Neuron (in vitro differentiated cells): Measurements from ENCODE around the gene PCNX1.

Source experiments
- H2AFZ ChIP-seq: one replicate; pipeline ENCODE4 v1.6.1; 2013; ENCODE audit warnings: low read depth, mild to moderate bottlenecking, inconsistent platforms, low read length, moderate library complexity
- H3K27me3 ChIP-seq: one replicate; pipeline ENCODE4 v1.6.1; 2013; ENCODE audit warnings: low read length; ENCODE audit not compliant: insufficient read depth
- H3K36me3 ChIP-seq: one replicate; pipeline ENCODE4 v1.6.1; 2013; ENCODE audit warnings: low read length; ENCODE audit not compliant: insufficient read depth
- H3K4me1 ChIP-seq: one replicate; pipeline ENCODE4 v1.6.1; 2013; ENCODE audit warnings: low read length; ENCODE audit not compliant: insufficient read depth
- H3K4me3 ChIP-seq: 2 replicates; pipeline ENCODE4 v1.5.1; 2013; ENCODE audit warnings: mild to moderate bottlenecking, low read length, moderate library complexity
- H3K9me3 ChIP-seq: one replicate; pipeline ENCODE4 v1.6.1; 2013; ENCODE audit warnings: low read length

PCNX1 gene

GRCh38 chr14:71070169-71070568, 162.9 kb downstream of the PCNX1 start:
- H3K4me1 ChIP-seq: no peaks in the 10 kb centered on the region
- H3K27me3 ChIP-seq: no peaks in the 10 kb centered on the region
- H3K36me3 ChIP-seq: peaks cover 53% of the 10 kb centered on the region
- peaks cover 6% of the 10 kb centered on the region for H3K9me3 ChIP-seq
- no peak overlapping the region for H3K4me3 ChIP-seq
- no peak overlapping the region for H2AFZ ChIP-seq

GRCh38 chr14:71071042-71071441, 163.8 kb downstream of the PCNX1 start:
- Histone ChIP-seq H3K4me1 (no peaks in the 10 kb centered on the region), H3K4me3 (no peak overlapping the region), H3K9me3 (peaks cover 9% of the 10 kb centered on the region), H3K27me3 (no peaks in the 10 kb centered on the region), H3K36me3 (peaks cover 58% of the 10 kb centered on the region), H2AFZ (no peak overlapping the region)

GRCh38 chr14:71076462-71077092, 169.3 kb downstream of the PCNX1 start:
- peaks cover 26% of the 10 kb centered on the region for H3K9me3 ChIP-seq
- no peak overlapping the region for H3K4me3 ChIP-seq
- peaks cover 63% of the 10 kb centered on the region for H3K36me3 ChIP-seq
- H2AFZ ChIP-seq: no peak overlapping the region
- no peaks in the 10 kb centered on the region for H3K27me3 ChIP-seq
- H3K4me1 ChIP-seq: no peaks in the 10 kb centered on the region

- H3K36me3 ChIP-seq: peaks cover 49% of the 10 kb centered on the region
- no peak overlapping the region for H2AFZ ChIP-seq
- no peak overlapping the region for H3K4me3 ChIP-seq
- no peaks in the 10 kb centered on the region for H3K4me1 ChIP-seq
- H3K27me3 ChIP-seq: no peaks in the 10 kb centered on the region
- H3K9me3 ChIP-seq: peaks cover 24% of the 10 kb centered on the region
Observed at GRCh38 chr14:71078500-71078899, 171.2 kb downstream of the PCNX1 start.

GRCh38 chr14:71086567-71086966, 179.3 kb downstream of the PCNX1 start:
- H2AFZ ChIP-seq: no peak overlapping the region
- H3K4me1 ChIP-seq: no peaks in the 10 kb centered on the region
- no peaks in the 10 kb centered on the region for H3K9me3 ChIP-seq
- H3K4me3 ChIP-seq: no peak overlapping the region
- H3K27me3 ChIP-seq: no peaks in the 10 kb centered on the region
- peaks cover 35% of the 10 kb centered on the region for H3K36me3 ChIP-seq

GRCh38 chr14:71089971-71090370, 182.7 kb downstream of the PCNX1 start:
- Histone ChIP-seq H3K4me1 (no peaks in the 10 kb centered on the region), H3K4me3 (no peak overlapping the region), H3K36me3 (peaks cover 58% of the 10 kb centered on the region), H3K9me3 (peaks cover 2% of the 10 kb centered on the region), H2AFZ (no peak overlapping the region), H3K27me3 (no peaks in the 10 kb centered on the region)

GRCh38 chr14:71094722-71095121, 187.5 kb downstream of the PCNX1 start:
- Histone ChIP-seq H3K36me3 (peaks cover 36% of the 10 kb centered on the region), H3K4me3 (no peak overlapping the region), H3K27me3 (no peaks in the 10 kb centered on the region), H2AFZ (no peak overlapping the region), H3K4me1 (no peaks in the 10 kb centered on the region), H3K9me3 (peaks cover 2% of the 10 kb centered on the region)

- Histone ChIP-seq H3K27me3 (no peaks in the 10 kb centered on the region), H3K9me3 (peaks cover 2% of the 10 kb centered on the region), H3K4me1 (no peaks in the 10 kb centered on the region), H3K36me3 (peaks cover 22% of the 10 kb centered on the region), H3K4me3 (no peak overlapping the region), H2AFZ (no peak overlapping the region)
Observed at GRCh38 chr14:71096947-71097346, 189.7 kb downstream of the PCNX1 start.

GRCh38 chr14:71103662-71104484, 196.6 kb downstream of the PCNX1 start:
- no peak overlapping the region for H2AFZ ChIP-seq
- no peaks in the 10 kb centered on the region for H3K9me3 ChIP-seq
- H3K27me3 ChIP-seq: no peaks in the 10 kb centered on the region
- peaks cover 45% of the 10 kb centered on the region for H3K36me3 ChIP-seq
- no peak overlapping the region for H3K4me3 ChIP-seq
- no peaks in the 10 kb centered on the region for H3K4me1 ChIP-seq

- no peaks in the 10 kb centered on the region for H3K4me1 ChIP-seq
- no peaks in the 10 kb centered on the region for H3K9me3 ChIP-seq
- peaks cover 57% of the 10 kb centered on the region for H3K36me3 ChIP-seq
Observed at GRCh38 chr14:71105177-71105576, 197.9 kb downstream of the PCNX1 start.

GRCh38 chr14:71107921-71108320, 200.7 kb downstream of the PCNX1 start:
- H3K9me3 ChIP-seq: no peaks in the 10 kb centered on the region
- H3K27me3 ChIP-seq: no peaks in the 10 kb centered on the region
- no peak overlapping the region for H3K4me3 ChIP-seq
- no peaks in the 10 kb centered on the region for H3K4me1 ChIP-seq
- H2AFZ ChIP-seq: no peak overlapping the region
- peaks cover 56% of the 10 kb centered on the region for H3K36me3 ChIP-seq

More at GRCh38 chr14:71105177-71105576, 197.9 kb downstream of the PCNX1 start:
- H3K4me3 ChIP-seq: no peak overlapping the region
- no peak overlapping the region for H2AFZ ChIP-seq
- no peaks in the 10 kb centered on the region for H3K27me3 ChIP-seq

GRCh38 chr14:71108398-71109119, 201.3 kb downstream of the PCNX1 start:
- no peaks in the 10 kb centered on the region for H3K9me3 ChIP-seq
- no peaks in the 10 kb centered on the region for H3K27me3 ChIP-seq
- H3K4me3 ChIP-seq: no peak overlapping the region
- H2AFZ ChIP-seq: no peak overlapping the region
- peaks cover 53% of the 10 kb centered on the region for H3K36me3 ChIP-seq
- H3K4me1 ChIP-seq: no peaks in the 10 kb centered on the region

- Histone ChIP-seq H3K36me3 (peaks cover 29% of the 10 kb centered on the region), H3K27me3 (no peaks in the 10 kb centered on the region), H2AFZ (no peak overlapping the region), H3K9me3 (no peaks in the 10 kb centered on the region), H3K4me3 (no peak overlapping the region), H3K4me1 (no peaks in the 10 kb centered on the region)
Observed at GRCh38 chr14:71113376-71113775, 206.1 kb downstream of the PCNX1 start.
